ENCODE measurements around the gene PRELID3B. TPM values are rescaled to one million over a fixed set of nuclear protein-coding genes. Genes with fewer than 3 reads are reported as not detected.

The PRELID3B gene
- total and polyA plus RNA-seq, 2 of the 8 experiments (the other 6 are each of a cell fraction or from before 2014, with no cell fraction given): 8.1 to 50.5 TPM

- TF ChIP-seq, protein P1, sequence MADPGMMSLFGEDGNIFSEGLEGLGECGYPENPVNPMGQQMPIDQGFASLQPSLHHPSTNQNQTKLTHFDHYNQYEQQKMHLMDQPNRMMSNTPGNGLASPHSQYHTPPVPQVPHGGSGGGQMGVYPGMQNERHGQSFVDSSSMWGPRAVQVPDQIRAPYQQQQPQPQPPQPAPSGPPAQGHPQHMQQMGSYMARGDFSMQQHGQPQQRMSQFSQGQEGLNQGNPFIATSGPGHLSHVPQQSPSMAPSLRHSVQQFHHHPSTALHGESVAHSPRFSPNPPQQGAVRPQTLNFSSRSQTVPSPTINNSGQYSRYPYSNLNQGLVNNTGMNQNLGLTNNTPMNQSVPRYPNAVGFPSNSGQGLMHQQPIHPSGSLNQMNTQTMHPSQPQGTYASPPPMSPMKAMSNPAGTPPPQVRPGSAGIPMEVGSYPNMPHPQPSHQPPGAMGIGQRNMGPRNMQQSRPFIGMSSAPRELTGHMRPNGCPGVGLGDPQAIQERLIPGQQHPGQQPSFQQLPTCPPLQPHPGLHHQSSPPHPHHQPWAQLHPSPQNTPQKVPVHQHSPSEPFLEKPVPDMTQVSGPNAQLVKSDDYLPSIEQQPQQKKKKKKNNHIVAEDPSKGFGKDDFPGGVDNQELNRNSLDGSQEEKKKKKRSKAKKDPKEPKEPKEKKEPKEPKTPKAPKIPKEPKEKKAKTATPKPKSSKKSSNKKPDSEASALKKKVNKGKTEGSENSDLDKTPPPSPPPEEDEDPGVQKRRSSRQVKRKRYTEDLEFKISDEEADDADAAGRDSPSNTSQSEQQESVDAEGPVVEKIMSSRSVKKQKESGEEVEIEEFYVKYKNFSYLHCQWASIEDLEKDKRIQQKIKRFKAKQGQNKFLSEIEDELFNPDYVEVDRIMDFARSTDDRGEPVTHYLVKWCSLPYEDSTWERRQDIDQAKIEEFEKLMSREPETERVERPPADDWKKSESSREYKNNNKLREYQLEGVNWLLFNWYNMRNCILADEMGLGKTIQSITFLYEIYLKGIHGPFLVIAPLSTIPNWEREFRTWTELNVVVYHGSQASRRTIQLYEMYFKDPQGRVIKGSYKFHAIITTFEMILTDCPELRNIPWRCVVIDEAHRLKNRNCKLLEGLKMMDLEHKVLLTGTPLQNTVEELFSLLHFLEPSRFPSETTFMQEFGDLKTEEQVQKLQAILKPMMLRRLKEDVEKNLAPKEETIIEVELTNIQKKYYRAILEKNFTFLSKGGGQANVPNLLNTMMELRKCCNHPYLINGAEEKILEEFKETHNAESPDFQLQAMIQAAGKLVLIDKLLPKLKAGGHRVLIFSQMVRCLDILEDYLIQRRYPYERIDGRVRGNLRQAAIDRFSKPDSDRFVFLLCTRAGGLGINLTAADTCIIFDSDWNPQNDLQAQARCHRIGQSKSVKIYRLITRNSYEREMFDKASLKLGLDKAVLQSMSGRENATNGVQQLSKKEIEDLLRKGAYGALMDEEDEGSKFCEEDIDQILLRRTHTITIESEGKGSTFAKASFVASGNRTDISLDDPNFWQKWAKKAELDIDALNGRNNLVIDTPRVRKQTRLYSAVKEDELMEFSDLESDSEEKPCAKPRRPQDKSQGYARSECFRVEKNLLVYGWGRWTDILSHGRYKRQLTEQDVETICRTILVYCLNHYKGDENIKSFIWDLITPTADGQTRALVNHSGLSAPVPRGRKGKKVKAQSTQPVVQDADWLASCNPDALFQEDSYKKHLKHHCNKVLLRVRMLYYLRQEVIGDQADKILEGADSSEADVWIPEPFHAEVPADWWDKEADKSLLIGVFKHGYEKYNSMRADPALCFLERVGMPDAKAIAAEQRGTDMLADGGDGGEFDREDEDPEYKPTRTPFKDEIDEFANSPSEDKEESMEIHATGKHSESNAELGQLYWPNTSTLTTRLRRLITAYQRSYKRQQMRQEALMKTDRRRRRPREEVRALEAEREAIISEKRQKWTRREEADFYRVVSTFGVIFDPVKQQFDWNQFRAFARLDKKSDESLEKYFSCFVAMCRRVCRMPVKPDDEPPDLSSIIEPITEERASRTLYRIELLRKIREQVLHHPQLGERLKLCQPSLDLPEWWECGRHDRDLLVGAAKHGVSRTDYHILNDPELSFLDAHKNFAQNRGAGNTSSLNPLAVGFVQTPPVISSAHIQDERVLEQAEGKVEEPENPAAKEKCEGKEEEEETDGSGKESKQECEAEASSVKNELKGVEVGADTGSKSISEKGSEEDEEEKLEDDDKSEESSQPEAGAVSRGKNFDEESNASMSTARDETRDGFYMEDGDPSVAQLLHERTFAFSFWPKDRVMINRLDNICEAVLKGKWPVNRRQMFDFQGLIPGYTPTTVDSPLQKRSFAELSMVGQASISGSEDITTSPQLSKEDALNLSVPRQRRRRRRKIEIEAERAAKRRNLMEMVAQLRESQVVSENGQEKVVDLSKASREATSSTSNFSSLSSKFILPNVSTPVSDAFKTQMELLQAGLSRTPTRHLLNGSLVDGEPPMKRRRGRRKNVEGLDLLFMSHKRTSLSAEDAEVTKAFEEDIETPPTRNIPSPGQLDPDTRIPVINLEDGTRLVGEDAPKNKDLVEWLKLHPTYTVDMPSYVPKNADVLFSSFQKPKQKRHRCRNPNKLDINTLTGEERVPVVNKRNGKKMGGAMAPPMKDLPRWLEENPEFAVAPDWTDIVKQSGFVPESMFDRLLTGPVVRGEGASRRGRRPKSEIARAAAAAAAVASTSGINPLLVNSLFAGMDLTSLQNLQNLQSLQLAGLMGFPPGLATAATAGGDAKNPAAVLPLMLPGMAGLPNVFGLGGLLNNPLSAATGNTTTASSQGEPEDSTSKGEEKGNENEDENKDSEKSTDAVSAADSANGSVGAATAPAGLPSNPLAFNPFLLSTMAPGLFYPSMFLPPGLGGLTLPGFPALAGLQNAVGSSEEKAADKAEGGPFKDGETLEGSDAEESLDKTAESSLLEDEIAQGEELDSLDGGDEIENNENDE (IDR thresholded peaks at IDR 0.05; ENCODE audit: insufficient replicate concordance, low read length): no peak
- TF ChIP-seq MAFK (IDR thresholded peaks at IDR 0.05; ENCODE audit: low read depth, low read length): no peak
- no peak for TF ChIP-seq RBBP5 (IDR thresholded peaks at IDR 0.05; ENCODE audit: borderline replicate concordance, low read depth, low read length)
These were observed 4.3 kb upstream of the PRELID3B start (continued) for GRCh38 chr20:59046862-59047261.
